Endothelial cell of umbilical vein (primary cell): Measurements from ENCODE around the gene NPVF.

Experiments
- CTCF ChIP-seq, 2 donors: IDR thresholded peaks; 1 replicate in 1 of 2; 2 replicates in 1 of 2; pipeline ENCODE4 v1.5.1; 2011; ENCODE audit warnings: low read length in 2 of 2, mild to moderate bottlenecking in 2 of 2, moderate library complexity in 2 of 2, control low read depth in 1 of 2, inconsistent platforms in 1 of 2, low read depth in 1 of 2; ENCODE audit not compliant: insufficient read depth in 1 of 2; ENCODE audit errors: extremely low read depth in 1 of 2
- POLR2A ChIP-seq: IDR thresholded peaks from 2 replicates; pipeline ENCODE4 v1.6.1; 2012; ENCODE audit warnings: low read depth, mild to moderate bottlenecking, control low read depth, low read length

- TF ChIP-seq POLR2A (no peak), CTCF (IDR thresholded peaks at IDR 0.05; ENCODE audit: extremely low read depth in 1 of 2, insufficient read depth in 1 of 2, low read depth in 1 of 2, low read length in 2 of 2) (no peak)
These were observed 32.0 kb downstream of the NPVF start for GRCh38 chr7:25196132-25196896.
